Cardiac fibroblast (primary cell): ENCODE data around the gene MCUB.
A peak's percentile ranks its signal among the peaks of the same experiment; 100 is the strongest.

Experiments
- DNase-seq, 2 donors: peaks; one replicate each; pipeline versions ENCODE4 v3.0.0 to v3.0.0-alpha.2; 2010; ENCODE audit warnings: low read depth in 2 of 2
- H3K4me3 ChIP-seq, 2 donors: replicated peaks in 1 of 2; 1 replicate in 1 of 2; 2 replicates in 1 of 2; pipeline ENCODE4 v1.5.1; 2011; ENCODE audit warnings: low read depth in 2 of 2, low read length in 2 of 2, mild to moderate bottlenecking in 2 of 2, moderate library complexity in 1 of 2
- CTCF ChIP-seq: IDR thresholded peaks from one replicate; pipeline ENCODE4 v1.5.1; 2011; ENCODE audit warnings: low read depth, mild to moderate bottlenecking, low read length, inconsistent platforms

MCUB gene

GRCh38 chr4:109609431-109609830, 49.4 kb downstream of the MCUB start:
- no peak for TF ChIP-seq CTCF
- no peak overlapping the region for H3K4me3 ChIP-seq
- DNase-seq: no peak

- no peak for TF ChIP-seq CTCF
- H3K4me3 ChIP-seq: no peak overlapping the region
- DNase-seq: no peak
These were observed 50.4 kb downstream of the MCUB start for GRCh38 chr4:109610489-109610888.

GRCh38 chr4:109611045-109611646, 51.1 kb downstream of the MCUB start:
- peak in 1 of 2 donors; percentile 15 for DNase-seq
- no peak for TF ChIP-seq CTCF
- H3K4me3 ChIP-seq: no peak overlapping the region

- no peak for TF ChIP-seq CTCF
- H3K4me3 ChIP-seq: no peak overlapping the region
- DNase-seq: no peak
These were observed 54.0 kb downstream of the MCUB start for GRCh38 chr4:109614015-109614414.

GRCh38 chr4:109614466-109614865, 54.4 kb downstream of the MCUB start:
- no peak overlapping the region for H3K4me3 ChIP-seq
- no peak for TF ChIP-seq CTCF
- peak in 1 of 2 donors; percentile 38 for DNase-seq

- no peak for DNase-seq
- no peak for TF ChIP-seq CTCF
- H3K4me3 ChIP-seq: no peak overlapping the region
These were observed 55.7 kb downstream of the MCUB start for GRCh38 chr4:109615742-109616141.

- H3K4me3 ChIP-seq: no peak overlapping the region
- DNase-seq: no peak
- no peak for TF ChIP-seq CTCF
These were observed 56.2 kb downstream of the MCUB start for GRCh38 chr4:109616243-109616642.
